ENCODE results near the gene FBRS. TPM values are rescaled to one million over a fixed set of nuclear protein-coding genes. Genes with fewer than 3 reads are reported as not detected.

Gene FBRS
- total RNA-seq, 1 donor from 2014 or later, result 46.9 TPM

GRCh38 chr16:30652005-30652296 lies 6.3 kb upstream of the FBRS start:
- H3K4me3 ChIP-seq (ENCODE audit: low read depth, low read length), result peak overlapping the region; percentile 100
- TF ChIP-seq, protein P1, sequence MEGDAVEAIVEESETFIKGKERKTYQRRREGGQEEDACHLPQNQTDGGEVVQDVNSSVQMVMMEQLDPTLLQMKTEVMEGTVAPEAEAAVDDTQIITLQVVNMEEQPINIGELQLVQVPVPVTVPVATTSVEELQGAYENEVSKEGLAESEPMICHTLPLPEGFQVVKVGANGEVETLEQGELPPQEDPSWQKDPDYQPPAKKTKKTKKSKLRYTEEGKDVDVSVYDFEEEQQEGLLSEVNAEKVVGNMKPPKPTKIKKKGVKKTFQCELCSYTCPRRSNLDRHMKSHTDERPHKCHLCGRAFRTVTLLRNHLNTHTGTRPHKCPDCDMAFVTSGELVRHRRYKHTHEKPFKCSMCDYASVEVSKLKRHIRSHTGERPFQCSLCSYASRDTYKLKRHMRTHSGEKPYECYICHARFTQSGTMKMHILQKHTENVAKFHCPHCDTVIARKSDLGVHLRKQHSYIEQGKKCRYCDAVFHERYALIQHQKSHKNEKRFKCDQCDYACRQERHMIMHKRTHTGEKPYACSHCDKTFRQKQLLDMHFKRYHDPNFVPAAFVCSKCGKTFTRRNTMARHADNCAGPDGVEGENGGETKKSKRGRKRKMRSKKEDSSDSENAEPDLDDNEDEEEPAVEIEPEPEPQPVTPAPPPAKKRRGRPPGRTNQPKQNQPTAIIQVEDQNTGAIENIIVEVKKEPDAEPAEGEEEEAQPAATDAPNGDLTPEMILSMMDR (conservative IDR thresholded peaks at IDR 0.05; ENCODE audit: low read depth, low read length), result no peak
- DNase-seq (ENCODE audit: low read depth), result no peak

DNA sequence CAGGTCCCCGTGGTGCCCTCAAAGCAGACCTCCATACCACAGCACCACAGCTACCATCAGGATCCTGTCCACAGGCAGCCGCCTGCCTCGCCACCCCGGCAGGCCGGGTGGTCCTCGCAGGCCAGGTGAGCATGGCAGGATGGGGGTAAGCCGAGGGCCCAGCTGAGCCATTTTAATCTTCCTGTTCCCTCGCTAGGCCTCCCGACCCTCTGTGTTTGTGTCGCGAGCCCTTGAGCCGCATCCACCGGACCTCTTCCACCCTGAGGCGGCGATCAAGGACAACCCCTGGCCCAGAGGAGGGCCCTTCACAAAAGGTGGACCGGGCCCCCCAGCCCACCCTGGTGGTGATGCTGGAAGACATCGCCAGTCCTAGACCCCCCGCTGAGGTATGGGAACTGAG lies 5.5 kb upstream of the FBRS start:
- H3K4me3 ChIP-seq (ENCODE audit: low read depth, low read length), result no peak overlapping the region
- TF ChIP-seq, protein P1 (conservative IDR thresholded peaks at IDR 0.05; ENCODE audit: low read depth, low read length), result no peak
- no peak for DNase-seq (ENCODE audit: low read depth)

DNA sequence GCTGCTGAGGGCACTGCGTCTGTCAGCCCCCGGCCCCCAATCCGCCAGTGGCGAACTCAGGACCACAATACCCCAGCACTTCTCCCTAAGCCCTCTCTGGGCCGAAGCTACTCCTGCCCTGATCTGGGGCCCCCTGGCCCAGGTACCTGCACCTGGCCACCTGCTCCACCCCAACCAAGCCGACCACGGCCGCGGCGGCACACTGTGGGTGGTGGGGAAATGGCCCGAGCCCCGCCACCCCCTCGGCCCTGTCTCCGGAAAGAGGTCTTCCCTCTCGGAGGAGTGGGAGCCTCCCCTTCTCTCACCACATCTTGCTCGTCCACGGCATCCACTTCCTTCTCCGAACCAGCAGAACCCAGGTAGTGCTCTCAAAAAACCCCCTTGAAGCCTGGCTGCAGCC lies 3.4 kb upstream of the FBRS start:
- TF ChIP-seq, protein P1 (conservative IDR thresholded peaks at IDR 0.05; ENCODE audit: low read depth, low read length), result no peak
- no peak overlapping the region for H3K4me3 ChIP-seq (ENCODE audit: low read depth, low read length)
- no peak for DNase-seq (ENCODE audit: low read depth)

GRCh38 chr16:30655815-30656347 lies 2.4 kb upstream of the FBRS start:
- no peak for DNase-seq (ENCODE audit: low read depth)
- TF ChIP-seq, protein P1 (conservative IDR thresholded peaks at IDR 0.05; ENCODE audit: low read depth, low read length), result no peak
- H3K4me3 ChIP-seq (ENCODE audit: low read depth, low read length), result no peak overlapping the region

- TF ChIP-seq, protein P1 (conservative IDR thresholded peaks at IDR 0.05; ENCODE audit: low read depth, low read length), result no peak
- no peak for DNase-seq (ENCODE audit: low read depth)
- H3K4me3 ChIP-seq (ENCODE audit: low read depth, low read length), result no peak overlapping the region
Observed at GRCh38 chr16:30656388-30656787, 1.8 kb upstream of the FBRS start.

- TF ChIP-seq, protein P1 (conservative IDR thresholded peaks at IDR 0.05; ENCODE audit: low read depth, low read length), result no peak
- no peak for DNase-seq (ENCODE audit: low read depth)
- peak overlapping the region; percentile 61 for H3K4me3 ChIP-seq (ENCODE audit: low read depth, low read length)
Observed at GRCh38 chr16:30656974-30657865, 1.0 kb upstream of the FBRS start.

Data from epithelial cell of proximal tubule (primary cell).